ENCODE measurements around the gene WSB2. TPM values are rescaled to one million over a fixed set of nuclear protein-coding genes. Genes with fewer than 3 reads are reported as not detected.

WSB2 gene
- total RNA-seq, 1 donor from 2014 or later: 37.1 TPM

DNA sequence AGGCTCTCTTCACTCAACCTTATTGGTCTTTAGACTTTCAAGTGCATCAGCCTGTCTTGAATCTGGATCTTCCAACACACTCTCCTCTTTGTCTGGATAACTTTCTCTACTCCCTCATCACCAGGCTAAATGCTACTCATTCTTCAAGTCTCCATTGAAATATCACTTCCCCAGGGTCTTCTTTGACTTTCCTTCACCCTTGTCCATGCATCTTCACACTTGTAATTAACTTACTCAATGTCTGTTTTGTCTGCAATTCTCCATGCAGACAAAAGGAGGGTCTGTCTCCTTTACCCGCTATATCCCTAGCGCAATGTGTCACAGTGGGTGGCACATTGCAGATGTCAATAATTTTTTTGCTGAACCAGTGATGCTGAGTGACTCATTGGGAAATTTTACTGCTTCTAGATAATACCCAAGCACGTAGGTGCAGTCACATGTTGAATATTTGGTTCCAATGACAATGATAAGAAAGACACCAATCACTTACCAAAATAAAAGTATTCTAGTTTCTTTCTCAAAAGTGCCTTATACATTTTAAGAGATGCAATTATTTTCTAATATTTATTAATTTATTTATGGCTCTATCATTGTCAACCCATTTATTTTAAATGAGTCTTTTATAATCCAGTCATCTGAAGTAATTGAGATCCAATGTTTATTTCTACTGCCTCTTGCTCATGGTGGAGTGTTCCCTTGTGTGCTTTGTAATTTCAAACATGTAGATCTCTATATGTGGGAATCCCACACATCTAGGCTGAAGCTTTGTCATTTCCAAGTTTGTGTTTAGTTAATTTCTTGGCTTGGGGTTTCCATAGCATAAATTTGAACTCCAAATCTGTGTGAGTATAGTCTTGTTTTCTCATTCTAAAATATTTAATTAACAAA is 66.2 kb downstream of the WSB2 start:
- TF ChIP-seq, protein P1, sequence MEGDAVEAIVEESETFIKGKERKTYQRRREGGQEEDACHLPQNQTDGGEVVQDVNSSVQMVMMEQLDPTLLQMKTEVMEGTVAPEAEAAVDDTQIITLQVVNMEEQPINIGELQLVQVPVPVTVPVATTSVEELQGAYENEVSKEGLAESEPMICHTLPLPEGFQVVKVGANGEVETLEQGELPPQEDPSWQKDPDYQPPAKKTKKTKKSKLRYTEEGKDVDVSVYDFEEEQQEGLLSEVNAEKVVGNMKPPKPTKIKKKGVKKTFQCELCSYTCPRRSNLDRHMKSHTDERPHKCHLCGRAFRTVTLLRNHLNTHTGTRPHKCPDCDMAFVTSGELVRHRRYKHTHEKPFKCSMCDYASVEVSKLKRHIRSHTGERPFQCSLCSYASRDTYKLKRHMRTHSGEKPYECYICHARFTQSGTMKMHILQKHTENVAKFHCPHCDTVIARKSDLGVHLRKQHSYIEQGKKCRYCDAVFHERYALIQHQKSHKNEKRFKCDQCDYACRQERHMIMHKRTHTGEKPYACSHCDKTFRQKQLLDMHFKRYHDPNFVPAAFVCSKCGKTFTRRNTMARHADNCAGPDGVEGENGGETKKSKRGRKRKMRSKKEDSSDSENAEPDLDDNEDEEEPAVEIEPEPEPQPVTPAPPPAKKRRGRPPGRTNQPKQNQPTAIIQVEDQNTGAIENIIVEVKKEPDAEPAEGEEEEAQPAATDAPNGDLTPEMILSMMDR (IDR thresholded peaks at IDR 0.05; ENCODE audit: unreplicated experiment): no peak

GRCh38 chr12:117986705-117987469 is 74.1 kb downstream of the WSB2 start:
- no peak overlapping the region for H3K4me3 Mint-ChIP-seq

More for the DNA sequence above, 66.2 kb downstream of the WSB2 start:
- Mint-ChIP-seq H3K4me1 (no peaks in the 10 kb centered on the region), H3K27ac (no peak overlapping the region), H3K9me3 (peaks cover 5% of the 10 kb centered on the region), H3K36me3 (no peaks in the 10 kb centered on the region), H3K4me3 (no peak overlapping the region), H3K27me3 (ENCODE audit: low read depth) (peaks cover 7% of the 10 kb centered on the region)
- DNase-seq (ENCODE audit: low spot score in 2 of 2, unreplicated experiment in 2 of 2): no peak

DNA sequence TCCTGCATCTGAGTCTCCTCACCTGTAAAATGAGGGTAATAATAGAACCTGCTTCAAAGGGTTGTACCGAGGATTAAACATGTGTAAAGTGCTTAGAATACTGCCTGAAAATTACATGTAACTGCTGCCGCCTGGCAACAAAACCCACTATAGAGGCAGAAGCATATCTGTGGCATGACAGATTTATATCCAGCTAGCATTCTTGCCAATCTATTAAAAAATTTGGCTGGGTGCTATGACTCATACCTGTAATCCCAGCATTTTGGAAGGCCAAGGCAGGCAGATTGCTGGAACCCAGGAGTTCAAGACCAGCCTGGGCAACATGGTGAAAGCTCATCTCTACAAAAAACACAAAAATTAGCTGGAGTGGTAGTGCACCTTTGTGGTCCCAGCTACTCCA is 75.8 kb downstream of the WSB2 start:
- peaks cover 3% of the 10 kb centered on the region for H3K9me3 Mint-ChIP-seq
- peaks cover 19% of the 10 kb centered on the region for H3K27me3 Mint-ChIP-seq (ENCODE audit: low read depth)
- H3K4me3 Mint-ChIP-seq: no peak overlapping the region
- H3K36me3 Mint-ChIP-seq: no peaks in the 10 kb centered on the region
- DNase-seq (ENCODE audit: low spot score in 2 of 2, unreplicated experiment in 2 of 2): no peak
- no peak overlapping the region for H3K27ac Mint-ChIP-seq
- H3K4me1 Mint-ChIP-seq: no peaks in the 10 kb centered on the region
- TF ChIP-seq, protein P1 (IDR thresholded peaks at IDR 0.05; ENCODE audit: unreplicated experiment): no peak

More at GRCh38 chr12:117986705-117987469, 74.1 kb downstream of the WSB2 start:
- peaks cover 3% of the 10 kb centered on the region for H3K9me3 Mint-ChIP-seq
- TF ChIP-seq, protein P1 (IDR thresholded peaks at IDR 0.05; ENCODE audit: unreplicated experiment): no peak
- H3K4me1 Mint-ChIP-seq: no peaks in the 10 kb centered on the region
- DNase-seq (ENCODE audit: low spot score in 2 of 2, unreplicated experiment in 2 of 2): no peak
- H3K27ac Mint-ChIP-seq: no peak overlapping the region
- H3K27me3 Mint-ChIP-seq (ENCODE audit: low read depth): peaks cover 13% of the 10 kb centered on the region
- no peaks in the 10 kb centered on the region for H3K36me3 Mint-ChIP-seq

Other genes starting within 250 kb of the WSB2 start
- 0.69 to 0.71 TPM (median 0.70 TPM) in 3 replicates for gene KSR2, start 92.2 kb downstream of the WSB2 start, total RNA-seq
- gene RFC5, start 44.5 kb downstream of the WSB2 start, total RNA-seq: 20.1 to 22.8 TPM (median 21.9 TPM) in 3 replicates
- 18.4 to 23.1 TPM (median 22.0 TPM) in 3 replicates for gene VSIG10, start 42.8 kb upstream of the WSB2 start, total RNA-seq
- gene PEBP1, start 74.9 kb upstream of the WSB2 start, total RNA-seq: 154 to 166 TPM (median 156 TPM) in 3 replicates

Data from mesothelial cell of epicardium (in vitro differentiated cells).